HG02610 (cell line): ENCODE data around the gene PPIP5K1.
A peak's percentile ranks its signal among the peaks of the same experiment; 100 is the strongest.

Experiments used
- ATAC-seq: cut with Tn5 transposase; IDR thresholded peaks from one replicate; pipeline ENCODE4 v1.9.1; 2021; ENCODE audit warnings: mild to moderate bottlenecking, moderate library complexity; ENCODE audit not compliant: unreplicated experiment

The PPIP5K1 gene

DNA sequence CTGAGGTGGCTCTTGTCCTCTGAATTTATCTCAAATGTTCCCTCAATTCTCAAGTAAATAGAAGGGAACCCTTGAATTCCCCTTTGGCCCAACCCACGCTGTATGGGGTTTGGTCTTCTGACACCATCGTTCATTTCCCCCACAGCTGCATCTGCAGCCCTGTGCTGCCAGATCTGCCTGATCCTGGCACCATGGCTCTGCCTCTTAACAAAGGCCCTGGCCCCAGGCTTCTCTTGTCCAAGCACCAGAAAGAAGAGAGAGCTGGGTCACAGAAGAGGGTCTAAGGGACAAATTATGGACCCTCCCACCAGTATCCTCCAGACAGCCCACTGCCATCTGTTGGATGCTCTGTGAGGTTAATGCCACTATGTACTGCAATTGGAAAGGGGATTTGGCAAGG lies 70.8 kb downstream of the PPIP5K1 start:
- ATAC-seq = no peak

DNA sequence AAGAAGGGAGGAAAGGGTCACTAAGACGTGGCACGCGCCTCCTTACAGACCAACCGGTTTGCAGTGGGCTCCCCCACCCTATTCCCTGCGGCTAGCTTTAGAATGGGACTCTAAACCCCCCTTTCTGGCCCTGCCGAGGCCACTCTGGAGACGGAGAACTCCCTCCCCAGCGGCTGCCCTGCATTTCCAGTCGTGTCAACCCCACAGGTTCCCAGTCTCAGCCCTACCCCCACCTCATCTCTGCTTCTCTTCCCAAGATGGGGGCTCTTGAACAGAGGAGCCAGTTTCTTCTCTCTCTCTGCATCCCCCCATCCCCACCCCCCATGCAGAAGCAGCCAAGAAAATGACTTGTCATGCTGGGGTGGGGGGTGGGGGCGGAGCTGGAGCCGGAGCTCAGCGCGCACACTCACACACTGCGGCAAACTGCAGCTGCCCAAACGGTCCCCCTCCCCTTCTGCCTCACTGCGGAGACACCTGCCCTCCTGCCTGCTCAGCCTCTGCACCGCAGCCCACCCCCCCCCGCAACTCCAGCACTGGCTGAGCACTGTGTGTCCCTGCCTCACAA lies 71.7 kb downstream of the PPIP5K1 start:
- ATAC-seq = no peak

DNA sequence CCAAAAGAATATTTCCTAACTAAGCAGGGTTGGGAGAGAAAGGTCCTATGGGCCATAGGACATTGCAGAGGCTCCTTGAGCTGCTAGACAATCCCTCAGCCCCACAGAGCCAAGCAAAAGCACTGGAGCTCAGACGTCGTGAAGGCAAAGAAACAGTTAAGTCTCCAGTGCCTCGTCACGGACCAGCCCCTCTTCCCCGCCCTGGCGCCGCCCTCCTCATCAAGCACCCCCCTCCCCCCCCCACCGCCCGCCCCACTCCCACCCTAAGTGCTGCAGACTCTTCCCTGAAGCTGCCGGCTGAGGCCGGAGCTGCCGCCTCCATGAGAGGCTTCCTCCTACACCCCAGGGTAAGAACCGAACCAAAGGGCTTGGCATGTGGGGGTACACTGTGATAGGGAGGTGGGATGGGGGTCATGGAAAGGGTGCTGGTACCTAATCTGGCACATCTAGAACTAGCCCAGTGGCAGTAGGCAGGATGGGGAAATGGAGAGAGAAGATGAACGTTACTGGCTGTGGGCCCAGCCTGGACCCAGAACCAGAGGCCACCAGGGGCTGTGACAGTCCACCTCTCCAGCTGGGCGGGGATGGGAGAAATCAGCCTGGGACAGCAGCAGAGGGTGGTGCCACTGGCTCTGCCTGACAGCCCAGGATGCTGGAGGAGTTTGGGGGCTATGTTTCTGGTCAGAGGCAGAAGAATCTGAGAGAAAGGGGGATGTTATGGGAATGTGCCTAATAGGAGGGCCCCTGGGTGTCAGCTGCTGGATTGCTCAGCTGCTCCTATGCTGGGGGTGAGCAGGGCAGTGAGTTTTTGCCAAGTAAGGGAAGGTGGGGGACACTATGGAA lies 72.4 kb downstream of the PPIP5K1 start, which contains the start of gene MAP1A:
TSS of gene MAP1A (plus strand) at position 255 of the 843 bp plus-strand sequence. CDS start 3,866 bp downstream, outside the sequence.
- no peak for ATAC-seq

DNA sequence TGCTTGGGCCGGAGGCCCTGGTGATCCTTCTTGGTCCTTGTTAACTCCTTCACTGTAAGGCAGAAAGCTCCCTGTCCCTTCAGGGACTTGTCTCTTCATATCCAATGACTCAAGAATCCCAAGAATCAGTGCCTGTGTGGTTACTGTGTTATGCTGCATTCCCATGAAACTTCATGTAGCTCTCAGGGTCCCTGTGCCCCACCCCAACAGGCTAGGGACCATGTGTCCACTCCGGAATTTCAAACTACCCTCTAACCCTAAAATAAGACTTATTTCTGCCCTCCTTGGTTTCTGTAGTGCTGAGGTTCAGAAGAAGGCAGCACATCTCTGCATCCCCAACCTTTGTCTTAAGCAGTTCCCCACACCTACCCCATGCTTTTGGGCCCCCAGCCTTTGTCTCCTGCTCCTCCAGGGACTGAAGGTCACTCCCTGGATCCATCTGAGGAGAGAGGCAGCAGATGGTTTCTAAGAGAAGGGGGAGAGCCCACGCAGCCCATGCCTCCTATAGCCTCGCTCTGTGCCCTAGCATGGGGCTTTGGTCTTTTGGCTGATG lies 73.1 kb downstream of the PPIP5K1 start:
- ATAC-seq = no peak

DNA sequence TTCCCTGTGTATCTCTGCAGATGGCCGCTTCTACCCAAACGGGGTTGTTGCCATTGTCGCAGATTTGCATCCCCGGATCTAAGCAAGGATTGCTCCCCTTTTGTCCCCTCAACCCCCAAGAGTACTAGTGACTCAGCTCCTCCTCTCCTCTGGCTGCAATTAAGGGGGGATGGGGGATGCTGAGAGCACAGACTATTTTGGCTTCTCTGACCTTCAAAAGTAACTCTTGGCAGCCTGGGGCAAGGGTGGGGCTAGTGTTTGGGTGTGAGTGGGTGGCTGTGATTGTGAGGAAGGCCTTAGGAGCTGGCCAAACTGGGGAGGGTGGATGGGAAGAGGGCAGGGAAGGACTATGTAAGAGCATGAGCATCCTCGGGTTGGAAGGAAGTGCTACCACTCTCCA lies 73.8 kb downstream of the PPIP5K1 start:
- ATAC-seq = no peak

DNA sequence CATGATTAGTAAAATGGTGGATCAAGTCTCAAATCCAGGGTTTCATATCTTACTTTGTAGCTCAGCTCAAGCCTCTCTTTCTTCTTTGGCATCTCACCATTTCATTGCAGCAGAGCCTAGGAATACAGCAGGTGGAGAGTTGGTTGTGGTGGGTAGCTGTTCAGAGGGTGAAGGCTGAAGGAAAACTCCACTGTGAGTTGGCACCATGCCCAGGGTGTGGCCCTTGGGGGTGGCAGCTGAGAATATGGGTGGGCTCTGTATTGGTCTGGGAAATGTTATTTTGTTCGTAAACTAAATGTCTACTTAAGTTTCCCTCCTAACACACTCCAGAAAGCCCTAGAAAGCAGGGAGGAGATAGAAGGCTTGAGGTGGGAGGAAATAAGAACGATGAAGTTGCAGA lies 74.3 kb downstream of the PPIP5K1 start:
- ATAC-seq = no peak

DNA sequence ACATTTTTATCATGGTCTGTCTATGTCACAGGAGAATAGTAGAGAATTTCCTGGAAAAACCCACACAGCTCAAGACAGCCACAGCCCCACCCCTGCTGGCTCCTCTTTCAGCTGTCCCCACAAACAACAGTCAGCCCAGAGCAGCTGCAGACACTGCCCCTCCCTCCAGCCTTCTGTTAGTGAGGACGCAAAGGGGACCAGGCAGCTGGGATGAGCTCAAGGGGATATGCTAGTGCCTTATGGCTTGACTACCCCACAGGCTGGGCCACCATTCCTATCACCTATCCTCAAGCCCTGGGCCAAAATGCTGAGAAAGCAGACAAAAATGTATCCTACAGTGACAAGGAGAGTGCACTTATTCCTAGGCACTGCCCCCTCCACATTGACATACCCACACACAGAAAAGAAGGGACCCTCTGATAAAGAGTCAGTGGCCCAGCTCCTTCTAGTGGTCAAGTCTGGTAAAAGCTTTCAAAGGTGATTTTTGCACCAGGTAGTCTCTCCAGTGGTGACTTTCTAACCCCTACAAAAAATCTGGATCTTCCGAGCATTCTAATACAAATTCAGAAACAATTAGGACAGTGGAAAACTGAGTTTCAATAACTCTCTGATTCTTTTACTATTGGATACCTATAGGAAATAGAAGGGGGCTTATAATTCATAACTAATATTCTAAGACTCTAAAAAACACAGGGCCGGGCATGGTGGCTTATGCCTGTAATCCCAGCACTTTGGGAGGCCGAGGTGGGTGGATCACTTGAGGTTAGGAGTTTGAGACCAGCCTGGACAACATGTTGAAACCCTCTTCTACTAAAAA lies 75.6 kb downstream of the PPIP5K1 start:
- no peak for ATAC-seq

DNA sequence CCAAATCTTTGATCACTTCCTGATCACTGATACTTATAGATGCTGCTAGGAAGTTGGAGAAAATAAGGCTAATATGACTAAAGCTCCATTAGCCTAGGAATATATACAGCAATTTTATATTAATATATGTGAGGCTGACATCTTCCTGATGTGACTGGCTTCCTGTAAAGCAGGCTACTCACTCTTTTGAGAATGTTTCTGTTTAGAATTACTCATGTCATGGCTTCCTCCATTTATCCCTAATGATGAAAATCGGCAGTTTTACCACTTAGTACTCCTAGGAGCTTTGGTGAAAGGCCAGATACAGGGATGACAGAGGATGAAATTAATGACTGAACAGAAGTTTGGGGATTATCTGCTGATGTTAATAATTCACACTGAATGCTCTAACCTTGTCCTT lies 76.5 kb downstream of the PPIP5K1 start:
- no peak for ATAC-seq

DNA sequence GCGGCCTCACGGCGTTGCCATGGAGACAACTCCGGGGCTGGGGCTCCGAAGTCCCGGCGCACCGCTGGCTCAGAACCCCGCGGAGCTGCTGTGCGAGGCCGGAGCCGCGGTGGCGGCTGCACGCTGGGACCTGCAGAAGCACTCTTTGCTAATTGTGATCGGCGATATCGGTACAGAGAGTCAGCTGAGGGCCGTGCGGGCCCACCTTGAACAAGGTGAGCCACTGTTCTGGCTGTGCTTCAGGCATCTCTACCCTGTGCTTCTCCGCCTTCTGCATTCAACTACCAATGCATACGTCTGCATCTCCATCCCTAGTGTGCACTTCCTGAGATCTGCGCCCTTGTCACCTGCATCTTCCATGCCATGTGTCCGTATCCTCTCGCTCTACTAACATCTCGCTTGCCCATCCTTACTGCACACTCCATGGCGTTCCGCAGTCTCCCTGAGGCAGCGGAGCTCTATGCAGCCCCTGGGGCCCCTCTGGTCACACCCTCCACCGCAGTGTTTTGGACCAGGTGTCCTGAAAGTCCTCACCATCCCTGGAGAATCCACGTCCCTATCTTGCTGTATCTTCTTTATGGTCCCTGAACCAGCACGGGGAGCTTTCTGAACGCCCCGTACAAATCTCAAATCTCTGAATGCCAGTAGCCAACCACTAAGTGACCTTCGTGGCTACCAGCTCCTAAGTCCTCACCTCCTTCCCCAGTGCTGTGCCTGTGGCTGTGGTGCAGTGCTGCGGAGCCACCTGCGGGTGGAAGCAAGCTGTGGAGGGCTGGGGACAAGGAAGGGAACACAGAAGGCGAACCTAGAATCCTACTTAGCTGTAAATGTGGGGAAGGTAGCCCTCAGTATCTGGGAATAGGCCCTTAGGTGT lies 78.8 kb downstream of the PPIP5K1 start:
- no peak for ATAC-seq

DNA sequence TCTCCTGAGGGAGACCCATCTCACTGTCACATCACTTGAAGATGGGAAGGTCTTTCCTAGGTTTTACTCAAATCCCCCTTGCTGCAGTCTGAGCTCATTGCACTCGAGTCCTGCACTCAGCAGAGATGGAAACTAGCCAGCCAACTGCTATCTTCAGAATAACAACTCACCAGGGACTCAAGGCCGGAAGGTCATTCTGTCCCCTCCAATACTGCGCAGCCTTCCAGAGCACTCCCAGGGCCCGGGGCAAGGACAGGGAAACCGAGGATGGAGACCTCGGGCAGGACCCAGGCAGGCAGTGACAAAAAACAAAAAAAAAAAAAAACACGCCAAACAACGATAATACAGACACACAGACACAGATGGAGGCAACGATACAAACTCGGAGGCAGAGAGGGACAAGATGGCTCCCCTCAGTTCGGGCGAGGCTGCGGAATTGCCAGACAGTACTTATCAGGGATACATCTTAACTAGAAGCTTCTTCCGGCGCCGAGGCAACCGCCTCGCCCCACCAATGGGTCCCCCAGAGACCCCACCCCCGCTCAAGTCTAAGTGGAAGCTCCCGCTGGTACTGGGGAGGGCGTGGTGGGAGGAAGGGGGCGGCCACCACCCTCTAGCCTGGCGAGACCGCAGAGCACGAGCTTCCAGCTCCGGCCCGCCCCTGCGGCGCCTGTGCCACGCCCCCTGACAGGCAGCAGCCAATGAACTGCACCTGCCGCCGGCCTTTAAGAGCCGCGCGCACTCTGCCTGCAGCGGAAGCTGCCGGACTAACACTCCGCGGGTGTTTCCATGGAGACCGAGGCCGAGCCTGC lies 79.6 kb downstream of the PPIP5K1 start:
- ATAC-seq = peak; percentile 98

DNA sequence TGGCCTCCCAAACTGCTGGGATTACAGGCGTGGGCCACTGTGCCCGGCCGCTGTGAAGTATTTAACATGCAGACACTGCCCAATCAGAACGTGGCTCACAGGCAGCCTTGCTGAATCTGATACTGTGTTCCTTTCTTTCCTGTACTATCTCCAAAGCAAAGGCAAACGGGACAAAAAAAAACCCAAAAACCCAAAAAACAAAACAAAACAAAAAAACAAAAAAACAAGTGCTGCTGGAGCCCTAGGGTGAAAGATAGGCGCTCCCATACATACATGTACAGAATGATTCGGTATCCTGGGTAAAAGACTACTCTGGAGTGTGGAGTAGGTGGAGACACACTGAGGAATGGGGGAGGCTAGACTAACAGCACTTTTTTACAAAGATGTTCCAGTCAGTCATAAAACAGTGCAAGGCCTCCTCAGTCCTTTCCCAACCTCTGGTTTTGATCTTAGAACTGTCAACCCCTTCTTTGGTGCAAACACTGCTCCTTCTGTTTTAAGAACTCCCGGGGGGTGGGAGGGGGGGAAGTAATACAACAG lies 80.3 kb downstream of the PPIP5K1 start:
- ATAC-seq = no peak

DNA sequence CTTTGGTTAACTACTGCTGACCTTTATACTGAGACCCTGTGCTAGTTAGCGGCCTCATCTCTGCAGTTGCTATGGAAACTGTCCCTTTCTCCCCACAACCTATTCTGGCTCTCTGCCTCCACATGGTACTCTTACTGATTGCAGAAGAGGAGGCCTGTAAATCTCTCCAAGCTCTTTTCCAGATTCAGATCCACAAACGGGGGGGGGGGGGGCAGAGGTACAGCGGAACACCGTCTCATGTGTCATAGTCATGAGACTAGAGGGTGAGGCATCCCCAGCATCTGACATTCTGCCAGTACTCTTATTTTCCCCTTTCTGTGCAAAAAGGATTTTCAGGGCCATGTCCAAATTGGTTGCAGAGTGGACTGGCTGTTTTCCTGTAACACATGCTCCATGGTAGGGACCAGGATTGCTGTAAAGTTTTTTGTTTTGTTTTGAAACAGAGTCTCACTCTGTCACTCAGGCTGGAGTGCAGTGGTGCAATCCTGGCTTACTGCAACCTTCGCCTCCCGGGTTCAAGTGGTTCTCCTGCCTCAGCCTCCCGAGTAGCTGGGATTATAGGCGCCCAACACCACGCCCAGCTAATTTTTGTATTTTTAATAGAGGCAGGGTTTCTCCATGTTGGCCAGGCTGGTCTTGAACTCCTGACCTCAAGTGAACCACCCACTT lies 80.9 kb downstream of the PPIP5K1 start:
- ATAC-seq = no peak

DNA sequence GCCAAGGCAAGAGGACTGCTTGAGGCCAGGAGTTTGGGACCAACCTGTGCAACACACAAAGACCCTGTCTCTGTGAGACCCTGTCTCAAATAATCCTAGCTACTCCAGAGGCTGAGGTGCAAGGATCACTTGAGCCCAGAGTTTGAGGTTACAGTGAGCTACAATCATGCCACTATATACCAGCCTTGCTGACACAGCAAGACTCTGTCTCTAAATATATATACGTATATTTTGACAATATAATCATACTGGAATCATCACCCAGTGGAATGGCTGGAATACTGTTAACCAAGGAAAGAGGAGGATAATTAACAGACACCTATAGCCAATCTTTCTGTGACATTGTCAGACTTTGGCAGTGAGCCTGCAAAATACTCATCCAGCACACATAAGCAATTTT lies 81.6 kb downstream of the PPIP5K1 start:
- ATAC-seq = no peak

DNA sequence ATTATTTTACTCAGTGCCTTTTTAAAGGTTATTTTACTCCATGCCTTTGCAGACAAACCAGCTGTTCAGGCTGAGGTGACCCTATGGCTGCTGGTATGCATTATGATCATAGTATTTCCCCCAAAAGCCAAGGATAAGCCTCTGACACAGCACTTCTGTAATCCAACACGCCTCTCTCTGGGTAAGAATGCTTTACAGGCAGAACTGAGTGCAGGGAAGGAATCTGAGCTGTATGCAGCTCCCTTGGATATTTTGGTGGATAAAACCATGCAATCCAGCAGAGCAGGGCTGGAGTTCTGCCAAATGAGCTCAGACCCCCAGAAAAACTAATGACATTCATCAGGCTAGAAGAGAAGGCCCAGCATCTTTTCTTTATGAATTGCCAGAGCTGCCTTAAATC lies 84.3 kb downstream of the PPIP5K1 start:
- no peak for ATAC-seq

DNA sequence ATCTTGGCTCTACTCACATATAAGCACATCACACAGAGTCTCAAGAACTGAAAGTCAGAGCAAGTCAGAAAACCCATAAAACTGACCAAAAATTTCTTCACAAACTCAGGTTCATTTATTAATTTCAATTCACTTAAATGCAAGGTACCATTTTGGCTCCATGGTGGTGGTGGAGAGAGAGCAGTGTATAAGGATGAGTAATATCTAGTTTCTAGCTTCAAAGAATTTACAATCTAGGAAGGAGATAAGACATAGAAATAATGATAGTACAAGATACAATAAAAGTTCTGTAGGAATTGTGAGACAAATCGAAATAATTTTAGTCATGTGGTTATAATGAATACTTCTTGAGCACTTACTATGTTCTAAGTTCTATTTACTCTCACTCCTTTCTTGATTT lies 90.4 kb downstream of the PPIP5K1 start:
- ATAC-seq = no peak

DNA sequence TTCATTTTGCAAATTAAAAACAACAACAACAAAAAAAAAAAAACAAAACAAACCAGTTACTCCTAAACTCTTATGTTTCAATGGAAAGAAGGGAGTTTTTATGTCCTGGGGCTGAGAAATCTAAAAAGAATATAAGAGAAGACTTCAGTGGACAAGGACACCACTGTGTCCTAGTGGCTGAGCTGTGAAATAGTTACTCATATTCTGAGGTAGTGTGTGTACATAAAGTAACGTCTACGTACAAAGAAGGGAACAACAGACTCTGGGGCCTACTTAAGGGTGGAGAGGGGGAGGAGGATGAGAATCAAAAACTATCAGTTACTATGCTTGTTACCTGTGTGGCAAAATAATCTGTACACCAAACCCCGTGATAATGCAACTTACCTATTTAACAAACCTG lies 91.0 kb downstream of the PPIP5K1 start:
- ATAC-seq = no peak

DNA sequence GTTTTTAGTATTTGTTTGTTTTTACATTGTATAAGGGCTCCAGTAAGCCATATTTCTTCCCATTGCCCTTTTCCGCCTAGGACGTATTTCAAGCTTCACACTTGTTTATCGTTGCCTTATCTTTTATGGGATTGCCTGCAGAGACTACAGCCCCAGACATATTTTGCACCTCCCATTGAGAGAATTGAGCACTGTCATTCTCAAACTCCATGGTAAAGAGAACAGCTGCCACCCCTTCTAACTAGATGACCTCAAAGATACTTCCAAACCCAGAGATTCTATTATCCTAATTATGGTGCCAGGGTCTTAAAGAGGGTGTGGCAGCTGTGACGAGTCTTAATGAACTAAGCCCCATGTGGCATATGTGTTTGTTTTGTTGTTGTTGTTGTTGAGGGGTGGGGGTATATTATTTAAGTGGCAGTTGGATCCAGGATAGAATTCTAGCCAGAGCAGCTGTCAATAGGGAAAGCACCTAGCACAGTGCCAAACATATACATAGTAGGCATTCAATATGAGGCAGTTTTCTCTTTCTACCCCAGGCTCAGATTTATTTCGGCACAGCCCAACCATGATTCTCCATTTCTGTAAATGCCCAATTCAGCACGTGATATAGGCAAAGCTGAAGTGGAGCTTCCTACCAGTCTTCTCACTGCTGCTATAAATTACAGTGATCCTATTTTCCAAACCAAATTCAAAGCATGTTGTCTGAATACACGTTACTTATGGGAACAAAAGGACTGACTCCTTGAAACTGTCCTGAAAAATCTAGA lies 96.1 kb downstream of the PPIP5K1 start:
- no peak for ATAC-seq
